Measurements from ENCODE around the gene IL20RA.

IL20RA gene

GRCh38 chr6:137010128-137010718 lies 34.5 kb downstream of the IL20RA start:
- DNase-seq (ENCODE audit: low read depth in 2 of 3, low spot score in 2 of 3) = no peak

DNA sequence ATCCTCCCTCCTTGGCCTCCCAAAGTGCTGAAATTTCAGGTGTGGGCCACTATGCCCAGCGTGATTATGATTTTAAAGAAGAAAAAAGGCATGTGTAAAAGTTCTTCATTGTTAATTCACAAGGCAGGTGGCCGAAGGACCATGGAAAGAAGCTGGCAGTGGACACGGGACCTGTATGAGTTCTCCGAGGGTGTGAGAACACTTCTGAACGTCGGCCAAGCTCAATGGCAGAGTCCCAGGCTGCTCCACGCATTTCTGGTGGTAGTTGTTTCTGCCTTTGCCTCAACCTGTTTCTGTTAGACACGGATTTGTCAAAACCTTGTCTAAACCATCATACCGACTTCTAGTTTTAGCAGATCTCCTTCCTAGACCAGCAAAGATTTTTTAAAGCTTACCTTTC lies 36.6 kb downstream of the IL20RA start:
- no peak for DNase-seq (ENCODE audit: low read depth in 2 of 3, low spot score in 2 of 3)

- no peak for DNase-seq (ENCODE audit: low read depth in 2 of 3, low spot score in 2 of 3)
Measured at GRCh38 chr6:137006056-137006455, 38.7 kb downstream of the IL20RA start.

GRCh38 chr6:137005073-137005472 lies 39.7 kb downstream of the IL20RA start:
- no peak for DNase-seq (ENCODE audit: low read depth in 2 of 3, low spot score in 2 of 3)

DNA sequence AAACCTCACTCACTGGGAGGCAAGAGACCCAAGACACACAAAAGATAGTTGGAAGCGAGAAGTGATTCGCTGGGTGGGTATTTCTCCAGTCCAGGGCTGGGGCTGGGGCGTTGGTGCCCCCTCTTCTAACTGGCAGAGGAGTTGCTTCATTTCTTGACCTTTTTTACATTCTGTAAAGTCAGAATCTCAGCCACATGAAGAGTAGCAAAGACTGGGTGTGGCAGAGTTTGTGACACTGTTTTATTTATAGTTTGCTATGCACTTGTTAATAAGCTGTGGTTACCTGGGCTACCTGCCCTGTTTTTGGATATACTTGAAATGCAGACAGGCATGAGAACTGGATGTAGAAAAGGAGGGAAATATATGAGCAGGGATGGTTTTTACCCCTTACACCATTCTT lies 42.3 kb downstream of the IL20RA start:
- DNase-seq (ENCODE audit: low read depth in 2 of 3, low spot score in 2 of 3) = no peak

DNA sequence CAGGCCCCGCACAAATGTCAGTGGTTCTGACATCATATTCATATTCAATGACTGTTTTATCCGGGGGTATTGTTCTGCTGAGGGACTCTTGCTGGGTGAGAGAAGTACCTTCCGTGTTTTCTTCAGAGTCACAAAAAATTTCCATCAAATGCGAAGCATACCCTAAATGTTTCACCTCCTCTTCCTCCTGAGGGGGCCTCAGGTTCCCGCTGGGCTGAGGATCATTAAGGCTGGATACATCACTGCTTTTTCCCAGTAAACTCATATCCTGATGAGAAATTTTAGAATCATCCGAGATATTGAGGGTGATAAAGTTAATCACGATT lies 42.8 kb downstream of the IL20RA start:
- no peak for DNase-seq (ENCODE audit: low read depth in 2 of 3, low spot score in 2 of 3)

GRCh38 chr6:137001299-137001976 lies 43.3 kb downstream of the IL20RA start:
- DNase-seq (ENCODE audit: low read depth in 2 of 3, low spot score in 2 of 3) = no peak

GRCh38 chr6:137000825-137001224 lies 43.9 kb downstream of the IL20RA start:
- DNase-seq (ENCODE audit: low read depth in 2 of 3, low spot score in 2 of 3) = no peak

- no peak for DNase-seq (ENCODE audit: low read depth in 2 of 3, low spot score in 2 of 3)
Measured at GRCh38 chr6:136995521-136995920, 49.2 kb downstream of the IL20RA start.

DNA sequence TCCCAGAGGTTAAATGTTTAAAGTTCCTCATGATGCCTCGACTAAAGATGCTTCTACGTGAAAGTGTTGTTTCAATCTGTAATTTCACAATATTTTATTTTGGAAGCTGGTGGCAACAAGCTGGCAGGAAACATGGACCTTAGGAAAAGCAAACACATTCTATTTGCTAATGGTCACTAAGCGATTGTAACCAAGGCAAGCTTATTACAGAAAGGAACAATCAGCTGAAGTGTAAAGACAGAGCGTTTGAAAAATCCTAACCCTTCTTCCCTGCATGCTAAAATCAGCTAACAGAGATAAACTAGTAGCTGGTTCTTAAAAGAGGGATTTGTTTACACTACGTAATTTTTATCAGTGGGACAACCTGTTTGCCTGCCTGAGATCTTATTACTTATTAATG lies 50.0 kb downstream of the IL20RA start:
- DNase-seq (ENCODE audit: low read depth in 2 of 3, low spot score in 2 of 3) = no peak

DNA sequence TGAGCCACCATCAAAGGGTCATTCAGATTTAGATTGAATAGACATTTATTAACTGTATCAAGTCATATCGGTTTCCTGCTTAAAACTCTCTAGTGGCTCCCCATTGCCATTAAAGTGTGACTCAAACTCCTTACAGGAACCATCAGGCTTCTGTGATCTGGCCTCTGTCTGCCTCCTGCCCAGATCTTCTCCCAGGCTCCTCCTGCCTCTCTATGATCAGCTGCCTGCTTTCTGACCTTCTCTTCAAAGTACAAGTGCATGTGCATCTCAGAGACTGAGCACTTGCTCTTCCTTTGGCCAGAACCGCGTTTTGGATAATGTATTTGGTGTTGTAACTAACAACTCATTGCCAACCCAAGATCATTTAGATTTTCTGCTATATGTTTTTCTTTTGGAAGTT lies 52.7 kb downstream of the IL20RA start:
- DNase-seq (ENCODE audit: low read depth in 2 of 3, low spot score in 2 of 3) = no peak

DNA sequence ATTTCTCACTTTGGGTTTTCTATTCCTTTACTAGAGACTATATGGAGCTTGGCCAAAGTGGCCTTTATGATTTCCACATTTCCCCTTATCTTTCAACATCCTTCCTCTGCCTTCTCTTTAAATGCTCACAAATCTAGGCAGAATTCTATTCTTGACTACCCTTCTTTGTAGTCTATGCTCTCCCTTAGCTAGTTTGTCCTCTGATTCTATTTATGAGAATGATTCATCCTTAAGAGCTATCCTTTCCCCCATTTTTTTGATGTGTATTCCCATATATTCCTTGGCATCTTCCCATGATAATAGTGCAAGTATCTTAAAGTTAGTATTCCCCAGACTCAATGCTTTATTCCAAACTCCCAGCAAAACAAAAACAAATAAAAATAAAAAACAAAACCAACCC lies 53.1 kb downstream of the IL20RA start:
- DNase-seq (ENCODE audit: low read depth in 2 of 3, low spot score in 2 of 3) = no peak

DNA sequence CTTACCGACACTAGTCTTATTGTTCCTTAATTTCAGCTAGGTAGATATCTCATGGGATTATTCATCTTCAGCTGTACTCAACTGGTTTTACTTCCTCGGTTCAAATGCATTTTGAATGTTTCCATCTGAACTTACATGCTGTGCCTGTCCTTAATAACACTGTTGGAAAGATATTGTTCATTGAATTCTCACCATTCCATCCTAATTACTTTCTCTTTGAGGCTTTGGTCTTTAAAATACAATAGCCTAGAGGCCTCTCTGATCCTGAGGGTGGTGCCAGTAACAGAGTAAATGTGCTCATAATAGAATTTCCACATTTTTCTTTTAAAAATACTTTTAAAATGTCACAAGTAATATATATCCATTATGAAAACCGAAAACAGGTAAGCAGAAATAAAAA lies 54.0 kb downstream of the IL20RA start:
- DNase-seq (ENCODE audit: low read depth in 2 of 3, low spot score in 2 of 3) = no peak

DNA sequence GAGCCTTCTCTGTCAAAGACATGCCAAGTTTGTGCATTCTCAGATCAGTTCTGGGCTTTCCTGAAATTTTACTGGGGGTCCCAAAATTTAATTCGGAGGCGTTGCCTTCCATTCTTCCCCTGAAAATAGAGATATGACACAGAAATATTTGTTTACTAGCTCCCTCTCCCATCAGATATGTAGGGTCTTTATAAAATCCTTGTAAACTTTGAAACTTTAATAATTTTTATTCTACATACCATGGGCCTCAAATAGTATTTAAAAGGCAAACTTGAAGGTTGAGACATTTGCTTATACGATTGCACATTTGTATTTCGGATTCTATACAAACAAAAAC lies 54.6 kb downstream of the IL20RA start:
- DNase-seq (ENCODE audit: low read depth in 2 of 3, low spot score in 2 of 3) = no peak

DNA sequence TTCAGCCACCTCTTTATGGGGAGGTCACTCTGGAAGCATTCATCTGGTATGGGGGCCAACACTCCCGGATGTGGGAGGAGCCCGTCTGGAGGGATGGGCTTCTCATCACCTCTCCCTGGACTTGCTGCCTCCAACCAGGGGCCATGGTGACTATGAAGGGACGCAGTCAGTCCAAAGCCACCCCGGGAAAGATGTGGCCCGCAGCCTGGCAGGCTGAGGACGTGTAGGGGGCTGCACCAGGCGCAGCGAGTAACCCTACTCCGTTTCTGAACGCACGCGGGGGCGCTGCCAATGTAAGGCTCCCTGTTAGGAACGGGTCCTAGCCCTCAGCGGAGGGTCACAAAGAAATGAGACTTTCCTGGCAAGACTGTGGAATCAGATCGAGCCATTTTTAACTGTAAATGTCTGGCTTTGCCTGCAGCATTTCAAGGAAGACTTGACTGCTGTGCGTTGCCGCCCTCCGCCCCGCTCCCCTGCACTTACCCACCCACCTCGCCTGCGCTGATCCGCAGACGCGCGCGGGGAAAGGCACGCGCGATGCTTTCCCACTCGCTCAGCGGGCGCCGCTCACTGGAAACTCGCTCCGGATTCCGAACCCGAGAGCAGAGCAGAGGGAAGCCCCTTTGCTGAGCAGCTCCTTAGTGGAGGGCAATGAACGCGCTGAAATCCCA lies 55.1 kb downstream of the IL20RA start:
- no peak for DNase-seq (ENCODE audit: low read depth in 2 of 3, low spot score in 2 of 3)

- no peak for DNase-seq (ENCODE audit: low read depth in 2 of 3, low spot score in 2 of 3)
Measured at GRCh38 chr6:136987526-136987925, 57.2 kb downstream of the IL20RA start.

- no peak for DNase-seq (ENCODE audit: low read depth in 2 of 3, low spot score in 2 of 3)
Measured at GRCh38 chr6:136985502-136985901, 59.3 kb downstream of the IL20RA start.

DNA sequence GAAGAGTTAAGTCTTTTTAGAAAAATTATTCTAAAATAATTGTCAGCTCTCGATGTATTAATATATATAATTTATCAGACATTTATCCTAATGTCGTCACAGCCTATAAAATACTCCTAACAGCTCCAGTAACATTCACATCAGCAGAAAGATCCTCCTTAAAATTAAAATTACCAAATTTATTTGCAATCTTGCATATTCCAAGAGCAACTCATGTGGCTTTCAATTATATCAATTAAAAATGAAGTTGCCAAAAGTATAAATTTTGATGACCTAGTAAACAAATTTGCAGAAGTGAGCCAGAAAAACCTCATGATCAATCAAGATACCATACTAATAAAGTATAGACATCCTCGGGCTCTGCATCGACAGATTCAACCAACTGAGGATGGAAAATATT lies 60.2 kb downstream of the IL20RA start:
- no peak for DNase-seq (ENCODE audit: low read depth in 2 of 3, low spot score in 2 of 3)

DNA sequence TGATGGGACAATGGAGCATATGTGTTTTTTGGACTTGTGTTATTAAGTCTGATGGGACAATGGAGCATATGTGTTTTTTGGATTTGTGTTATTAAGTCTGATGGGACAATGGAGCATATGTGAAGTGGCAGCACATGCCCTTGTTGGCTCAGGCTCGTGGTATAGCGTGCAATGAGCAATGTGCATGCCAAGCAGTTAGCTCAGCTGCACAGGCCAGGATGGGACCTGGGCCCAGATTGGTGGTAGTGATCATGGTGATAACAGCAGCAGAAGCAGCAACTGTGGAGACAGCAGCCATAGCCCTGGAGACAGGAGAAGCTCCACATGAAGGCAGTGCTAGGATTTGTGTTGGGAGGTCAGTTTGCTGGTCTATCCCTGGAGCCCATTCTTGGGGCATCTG lies 61.1 kb downstream of the IL20RA start:
- DNase-seq (ENCODE audit: low read depth in 2 of 3, low spot score in 2 of 3) = no peak

GRCh38 chr6:136982928-136983327 lies 61.8 kb downstream of the IL20RA start:
- DNase-seq (ENCODE audit: low read depth in 2 of 3, low spot score in 2 of 3) = no peak

GRCh38 chr6:136980070-136980469 lies 64.7 kb downstream of the IL20RA start:
- no peak for DNase-seq (ENCODE audit: low read depth in 2 of 3, low spot score in 2 of 3)

DNA sequence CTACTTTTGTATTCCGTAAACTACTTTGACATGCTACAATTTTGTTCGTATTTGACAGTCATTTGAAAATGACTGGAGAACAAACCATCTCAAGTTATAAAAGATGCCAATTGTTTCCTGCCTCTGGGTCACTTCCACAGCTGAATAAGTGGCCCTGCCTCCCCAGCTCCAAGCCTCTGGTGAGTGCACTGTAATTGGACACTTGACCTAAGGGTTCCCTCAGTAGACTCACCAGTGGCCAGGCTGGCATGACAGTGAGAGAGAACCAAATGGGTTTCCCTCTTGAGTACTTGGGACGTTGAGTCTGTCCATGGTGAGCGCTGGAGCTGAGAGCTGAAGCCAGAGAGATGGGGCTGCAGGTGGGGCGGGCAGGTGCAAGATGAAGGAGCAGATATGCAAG lies 65.6 kb downstream of the IL20RA start:
- DNase-seq (ENCODE audit: low read depth in 2 of 3, low spot score in 2 of 3) = no peak

DNA sequence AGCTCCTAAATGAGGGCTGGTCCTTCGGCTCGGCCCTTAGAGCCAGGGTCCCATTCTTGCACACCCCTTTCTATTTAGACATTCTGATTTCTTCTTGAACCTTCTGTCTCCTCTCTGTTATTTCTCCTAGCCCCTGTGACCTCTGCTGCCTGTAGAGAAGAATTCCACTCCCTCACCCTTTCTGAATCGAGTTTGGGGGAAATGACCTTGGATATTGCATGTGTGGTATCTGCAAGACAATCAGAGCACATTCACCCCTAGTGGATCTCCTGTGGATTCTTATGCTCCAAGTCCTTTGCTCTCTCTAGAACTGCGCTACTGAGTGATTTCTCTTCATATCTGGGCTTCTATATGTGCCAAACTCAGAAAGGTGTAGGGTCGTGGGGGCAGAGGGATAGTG lies 67.7 kb downstream of the IL20RA start:
- no peak for DNase-seq (ENCODE audit: low read depth in 2 of 3, low spot score in 2 of 3)
